ENCODE results near the gene HARS1.
"Not testable (repeated sequence)": the region's sequence is repeated elsewhere in the genome, so short reads cannot be mapped to it uniquely, and the experiment has no call there.

Gene HARS1

DNA sequence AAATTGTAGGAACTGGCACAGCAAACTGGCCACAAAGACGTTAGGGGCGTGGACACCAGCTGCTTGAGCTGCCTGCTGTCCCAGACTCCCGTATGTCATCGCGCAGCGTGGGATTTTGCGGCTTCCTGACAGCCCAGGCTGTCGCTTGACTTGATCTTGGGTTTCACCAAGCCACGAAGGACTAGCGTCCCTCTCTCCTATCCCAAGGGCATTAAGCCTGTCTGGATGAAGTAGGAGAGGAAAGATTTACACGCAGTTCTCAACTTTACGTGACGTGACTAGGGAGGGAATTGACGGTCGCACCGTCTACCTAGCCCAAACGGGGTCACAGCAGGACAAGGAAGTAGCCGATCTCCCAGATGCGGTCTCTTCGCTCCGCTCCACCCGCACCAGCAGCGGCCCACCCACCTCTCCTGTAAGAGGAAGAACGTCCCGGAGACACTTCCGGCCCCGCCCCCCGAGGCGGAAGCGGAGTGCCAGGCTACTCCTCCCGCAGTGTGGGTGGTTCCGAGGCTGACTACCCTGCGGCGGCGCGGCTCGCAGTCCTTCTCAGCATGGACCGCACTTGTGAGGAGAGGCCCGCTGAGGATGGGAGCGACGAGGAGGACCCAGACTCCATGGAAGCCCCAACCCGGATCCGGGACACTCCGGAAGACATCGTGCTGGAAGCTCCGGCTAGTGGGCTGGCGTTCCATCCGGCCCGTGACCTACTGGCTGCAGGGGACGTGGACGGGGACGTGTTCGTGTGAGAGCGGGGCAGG, 26.6 kb downstream of the HARS1 start, which contains the start of gene WDR55:
Gene WDR55 (plus strand): TSS at position 546 of the 761 bp plus-strand sequence. CDS start 9 bp downstream, at position 555.
- TF ChIP-seq, protein P1, sequence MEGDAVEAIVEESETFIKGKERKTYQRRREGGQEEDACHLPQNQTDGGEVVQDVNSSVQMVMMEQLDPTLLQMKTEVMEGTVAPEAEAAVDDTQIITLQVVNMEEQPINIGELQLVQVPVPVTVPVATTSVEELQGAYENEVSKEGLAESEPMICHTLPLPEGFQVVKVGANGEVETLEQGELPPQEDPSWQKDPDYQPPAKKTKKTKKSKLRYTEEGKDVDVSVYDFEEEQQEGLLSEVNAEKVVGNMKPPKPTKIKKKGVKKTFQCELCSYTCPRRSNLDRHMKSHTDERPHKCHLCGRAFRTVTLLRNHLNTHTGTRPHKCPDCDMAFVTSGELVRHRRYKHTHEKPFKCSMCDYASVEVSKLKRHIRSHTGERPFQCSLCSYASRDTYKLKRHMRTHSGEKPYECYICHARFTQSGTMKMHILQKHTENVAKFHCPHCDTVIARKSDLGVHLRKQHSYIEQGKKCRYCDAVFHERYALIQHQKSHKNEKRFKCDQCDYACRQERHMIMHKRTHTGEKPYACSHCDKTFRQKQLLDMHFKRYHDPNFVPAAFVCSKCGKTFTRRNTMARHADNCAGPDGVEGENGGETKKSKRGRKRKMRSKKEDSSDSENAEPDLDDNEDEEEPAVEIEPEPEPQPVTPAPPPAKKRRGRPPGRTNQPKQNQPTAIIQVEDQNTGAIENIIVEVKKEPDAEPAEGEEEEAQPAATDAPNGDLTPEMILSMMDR (IDR thresholded peaks at IDR 0.05; ENCODE audit: low read depth, low read length), result no peak
- peak within 1 kb of the TSS; percentile 89 for H3K4me3 ChIP-seq (ENCODE audit: low read depth, low read length)
- in situ Hi-C loops (cut with HindIII; ENCODE audit: low sequenced_read_pairs), result no loop called here
- DNase-seq (ENCODE audit: low read depth, low spot score), result peak; percentile 92

- peak overlapping the region; percentile 89 for H3K4me3 ChIP-seq (ENCODE audit: low read depth, low read length)
- in situ Hi-C loops (cut with HindIII; ENCODE audit: low sequenced_read_pairs), result no loop called here
- TF ChIP-seq, protein P1 (IDR thresholded peaks at IDR 0.05; ENCODE audit: low read depth, low read length), result no peak
- DNase-seq (ENCODE audit: low read depth, low spot score), result no peak
These were observed 27.2 kb downstream of the HARS1 start for GRCh38 chr5:140664030-140664358.

GRCh38 chr5:140660371-140660770, 30.8 kb downstream of the HARS1 start:
- in situ Hi-C loops (cut with HindIII; ENCODE audit: low sequenced_read_pairs); DNase-seq (ENCODE audit: low read depth, low spot score); H3K4me3 ChIP-seq (ENCODE audit: low read depth, low read length): not testable (repeated sequence)

DNA sequence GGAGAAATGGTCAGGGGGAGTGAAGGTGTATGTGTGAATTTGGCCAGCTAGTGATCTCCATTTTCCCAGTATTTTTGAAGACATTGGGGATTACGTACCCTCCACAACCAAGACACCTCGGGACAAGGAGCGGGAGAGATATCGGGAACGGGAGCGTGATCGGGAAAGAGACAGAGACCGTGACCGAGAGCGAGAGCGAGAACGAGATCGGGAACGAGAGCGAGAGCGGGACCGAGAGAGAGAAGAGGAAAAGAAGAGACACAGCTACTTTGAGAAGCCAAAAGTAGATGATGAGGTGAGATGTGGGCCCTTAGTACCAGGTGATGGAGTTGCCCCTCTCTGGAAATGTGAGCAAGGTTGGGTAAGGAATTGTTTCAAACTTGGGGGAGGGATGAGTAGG, 32.3 kb downstream of the HARS1 start:
- H3K4me3 ChIP-seq (ENCODE audit: low read depth, low read length), result no peak overlapping the region
- no peak for DNase-seq (ENCODE audit: low read depth, low spot score)
- in situ Hi-C loops (cut with HindIII; ENCODE audit: low sequenced_read_pairs), result no loop called here
- TF ChIP-seq, protein P1 (IDR thresholded peaks at IDR 0.05; ENCODE audit: low read depth, low read length), result no peak

- in situ Hi-C loops (cut with HindIII; ENCODE audit: low sequenced_read_pairs), result no loop called here
- DNase-seq (ENCODE audit: low read depth, low spot score), result no peak
- peak overlapping the region; percentile 84 for H3K4me3 ChIP-seq (ENCODE audit: low read depth, low read length)
- TF ChIP-seq, protein P1 (IDR thresholded peaks at IDR 0.05; ENCODE audit: low read depth, low read length), result no peak
These were observed 44.1 kb downstream of the HARS1 start for GRCh38 chr5:140647042-140647419.

GRCh38 chr5:140642718-140643117, 48.5 kb downstream of the HARS1 start:
- DNase-seq (ENCODE audit: low read depth, low spot score), result peak; percentile 75
- TF ChIP-seq, protein P1 (IDR thresholded peaks at IDR 0.05; ENCODE audit: low read depth, low read length), result no peak
- no peak overlapping the region for H3K4me3 ChIP-seq (ENCODE audit: low read depth, low read length)
- in situ Hi-C loops (cut with HindIII; ENCODE audit: low sequenced_read_pairs), result no loop called here

DNA sequence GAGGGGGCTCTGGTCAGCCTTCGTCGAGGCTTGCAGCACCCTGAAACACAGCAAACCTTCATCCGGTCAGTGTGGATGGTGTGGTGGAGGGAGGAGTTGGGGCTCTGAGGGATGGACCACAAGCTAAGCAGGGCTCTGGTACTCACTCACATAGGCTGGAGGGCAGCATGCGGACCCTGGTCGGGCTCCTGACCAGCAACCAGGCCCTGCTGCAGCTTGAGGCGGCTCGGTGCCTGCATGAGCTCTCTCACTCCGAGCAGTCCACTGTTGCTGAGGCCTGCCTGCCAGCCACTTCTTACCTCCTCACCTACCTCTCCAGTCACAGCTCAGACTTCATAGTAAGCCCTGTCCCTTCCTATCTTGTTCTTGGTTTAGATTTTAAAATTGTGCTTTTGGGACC, 49.5 kb downstream of the HARS1 start:
- no peak for DNase-seq (ENCODE audit: low read depth, low spot score)
- in situ Hi-C loops (cut with HindIII; ENCODE audit: low sequenced_read_pairs), result no loop called here
- TF ChIP-seq, protein P1 (IDR thresholded peaks at IDR 0.05; ENCODE audit: low read depth, low read length), result no peak
- no peak overlapping the region for H3K4me3 ChIP-seq (ENCODE audit: low read depth, low read length)
